Kidney (tissue), 22 donors: ENCODE measurements around the gene PIP. TPM values are rescaled to one million over a fixed set of nuclear protein-coding genes. Genes with fewer than 3 reads are reported as not detected.
"Not testable (repeated sequence)": the region's sequence is repeated elsewhere in the genome, so short reads cannot be mapped to it uniquely, and the experiment has no call there.

Source experiments
- DNase-seq, 5 donors: peaks; one replicate each; pipeline ENCODE4 v3.0.0-alpha.2; 2013 to 2020
- FAIRE-seq: peaks from 2 replicates; lab custom pipeline; 2012; peaks lifted over from hg19 to GRCh38; lab: Jason Lieb, UNC
- H3K27ac ChIP-seq, 2 donors: one replicate each; pipeline ENCODE4 v1.7.0; 2013; ENCODE audit warnings: low read depth in 2 of 2, low read length in 2 of 2, inconsistent platforms in 1 of 2
- H3K27me3 ChIP-seq: one replicate; pipeline ENCODE4 v1.7.1; 2013; ENCODE audit warnings: low read length, inconsistent platforms; ENCODE audit not compliant: control insufficient read depth, insufficient read depth
- H3K36me3 ChIP-seq, 3 donors: one replicate each; pipeline versions ENCODE4 v1.7.0 to v1.7.1; 2013; ENCODE audit warnings: low read length in 3 of 3, control low read depth in 1 of 3, inconsistent platforms in 1 of 3; ENCODE audit not compliant: insufficient read depth in 3 of 3, control insufficient read depth in 2 of 3
- H3K4me1 ChIP-seq, 3 donors: one replicate each; pipeline versions ENCODE4 v1.7.0 to v1.7.1; 2013; ENCODE audit warnings: low read length in 3 of 3, inconsistent platforms in 1 of 3, low read depth in 1 of 3; ENCODE audit not compliant: control insufficient read depth in 2 of 3, insufficient read depth in 2 of 3
- H3K4me3 ChIP-seq, 3 donors: one replicate each; pipeline versions ENCODE4 v1.7.0 to v1.8.1; 2013; ENCODE audit warnings: low read length in 3 of 3, control low read depth in 1 of 3, inconsistent platforms in 1 of 3
- H3K9ac ChIP-seq, 3 donors: one replicate each; pipeline versions ENCODE4 v1.7.0 to v1.7.1; 2013; ENCODE audit warnings: low read length in 3 of 3, control low read depth in 1 of 3, inconsistent platforms in 1 of 3
- H3K9me3 ChIP-seq, 3 donors: one replicate each; pipeline versions ENCODE4 v1.7.0 to v1.7.1; 2013; ENCODE audit warnings: low read length in 3 of 3, control low read depth in 1 of 3, inconsistent platforms in 1 of 3; ENCODE audit not compliant: control insufficient read depth in 2 of 3, insufficient read depth in 1 of 3
- intact Hi-C: fragments of 100-400 bp; cut with DNase I; formaldehyde crosslinking; loops from one replicate; pipeline ENCODE4 v1.11.1; 2022
- long read RNA-seq, 10 donors: library from polyadenylated mRNA in 1 of 10; unstranded in 1 of 10; transcript quantifications; one replicate each; pipeline ENCODE4 v2.0.0 and lab custom pipeline, GENCODE V29; 2021 to 2026
- polyA plus RNA-seq: library from polyadenylated mRNA; stranded (reverse); fragments of 350-450 nt; fragmentation: Illumina TruSeq; extraction: RNeasy Lipid Tissue Mini Kit (QIAGEN cat#74804); gene quantifications from one replicate; pipeline ENCODE4 v1.2.3, GENCODE V29; 2014; ENCODE audit warnings: low read depth, low replicate concordance; ENCODE audit not compliant: insufficient read depth
- total RNA-seq: library from RNA; stranded (reverse); fragmentation: NEBNext Ultra II Directional; extraction: Animal tissue kit (Norgen Biotek cat#: 25700); gene quantifications from one replicate; pipeline ENCODE4 v1.2.1, GENCODE V29; 2021
- TF ChIP-seq, protein P1 (sequence below): IDR thresholded peaks from 3 replicates; pipeline ENCODE4 v1.5.1; 2012; ENCODE audit warnings: mild to moderate bottlenecking, moderate library complexity, borderline replicate concordance; ENCODE audit not compliant: insufficient read depth; ENCODE audit errors: extremely low read depth
- donor health status: control.
- donor health status: control.
- donor health status: control.
- donor health status: control.
- donor health status: control.
- donor health status: DM: yes; HTN: yes; CAD: no.
- donor health status: Normal renal cell carcinoma (clear cell type).

PIP gene, protein sequence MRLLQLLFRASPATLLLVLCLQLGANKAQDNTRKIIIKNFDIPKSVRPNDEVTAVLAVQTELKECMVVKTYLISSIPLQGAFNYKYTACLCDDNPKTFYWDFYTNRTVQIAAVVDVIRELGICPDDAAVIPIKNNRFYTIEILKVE
- total RNA-seq (0.47 TPM), polyA plus RNA-seq (not detected)
- long read RNA-seq, donor 1: 0 reads
- long read RNA-seq, donor 2: 0 reads
- long read RNA-seq, donor 3: 0 reads
- long read RNA-seq, donor 4: 0 reads
- long read RNA-seq, donor 5: 0 reads
- long read RNA-seq, donor 6: 0 reads
- long read RNA-seq, donor 7: 0 reads
- long read RNA-seq, donor 8: 0 reads
- long read RNA-seq, donor 9: 0 reads
- long read RNA-seq, donor 10: 0 reads

DNA sequence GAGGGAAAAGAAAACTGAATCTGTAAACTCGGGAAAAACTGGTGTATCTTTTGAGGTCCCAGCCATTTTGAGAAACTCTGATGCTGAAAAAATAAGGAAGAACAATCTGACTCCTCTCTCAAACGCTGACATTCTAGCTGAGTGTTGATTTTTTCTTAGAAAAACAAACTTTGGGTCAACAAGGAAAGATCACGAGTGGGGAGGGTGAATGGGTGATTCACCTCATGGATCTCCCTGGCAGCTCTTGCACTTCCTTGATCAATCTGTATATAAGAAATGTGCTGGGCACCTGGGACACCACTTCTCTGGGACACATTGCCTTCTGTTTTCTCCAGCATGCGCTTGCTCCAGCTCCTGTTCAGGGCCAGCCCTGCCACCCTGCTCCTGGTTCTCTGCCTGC, at the start of gene PIP:
TSS of gene PIP (plus strand) at position 297 of the 400 bp plus-strand sequence. CDS start at position 337, 40 bp downstream.
- Histone ChIP-seq H3K27me3 (no peaks in the 10 kb centered on the region), H3K4me1 (no peaks in the 10 kb centered on the region), H3K36me3 (no peaks in the 10 kb centered on the region), H3K9ac (no peak within 1 kb of the TSS), H3K9me3 (no peaks in the 10 kb centered on the region), H3K4me3 (no peak within 1 kb of the TSS), H3K27ac (no peak within 1 kb of the TSS)
- intact Hi-C loops: no loop called here
- FAIRE-seq (no peak), DNase-seq (no peak)
- TF ChIP-seq, protein P1, sequence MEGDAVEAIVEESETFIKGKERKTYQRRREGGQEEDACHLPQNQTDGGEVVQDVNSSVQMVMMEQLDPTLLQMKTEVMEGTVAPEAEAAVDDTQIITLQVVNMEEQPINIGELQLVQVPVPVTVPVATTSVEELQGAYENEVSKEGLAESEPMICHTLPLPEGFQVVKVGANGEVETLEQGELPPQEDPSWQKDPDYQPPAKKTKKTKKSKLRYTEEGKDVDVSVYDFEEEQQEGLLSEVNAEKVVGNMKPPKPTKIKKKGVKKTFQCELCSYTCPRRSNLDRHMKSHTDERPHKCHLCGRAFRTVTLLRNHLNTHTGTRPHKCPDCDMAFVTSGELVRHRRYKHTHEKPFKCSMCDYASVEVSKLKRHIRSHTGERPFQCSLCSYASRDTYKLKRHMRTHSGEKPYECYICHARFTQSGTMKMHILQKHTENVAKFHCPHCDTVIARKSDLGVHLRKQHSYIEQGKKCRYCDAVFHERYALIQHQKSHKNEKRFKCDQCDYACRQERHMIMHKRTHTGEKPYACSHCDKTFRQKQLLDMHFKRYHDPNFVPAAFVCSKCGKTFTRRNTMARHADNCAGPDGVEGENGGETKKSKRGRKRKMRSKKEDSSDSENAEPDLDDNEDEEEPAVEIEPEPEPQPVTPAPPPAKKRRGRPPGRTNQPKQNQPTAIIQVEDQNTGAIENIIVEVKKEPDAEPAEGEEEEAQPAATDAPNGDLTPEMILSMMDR: no peak

DNA sequence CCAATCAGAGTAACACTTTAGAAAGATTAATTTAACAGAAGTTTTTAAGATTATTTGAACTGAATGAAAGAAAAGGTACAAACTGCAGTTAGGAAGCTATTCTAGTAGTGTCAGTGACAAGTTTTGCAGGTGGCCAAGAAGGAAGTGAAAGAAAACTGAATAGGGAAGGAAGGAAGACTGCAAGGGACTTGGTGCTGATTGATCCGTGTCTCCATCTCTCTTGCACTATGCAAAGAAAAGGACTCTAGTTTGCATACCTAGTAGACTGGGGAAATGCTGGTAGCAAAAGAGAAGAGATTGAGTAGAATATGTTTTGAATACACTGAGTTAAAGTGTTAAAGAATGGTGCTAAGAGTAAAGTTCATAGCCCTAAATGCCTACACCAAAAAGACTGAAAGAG, 46.8 kb upstream of the PIP start:
- no peaks in the 10 kb centered on the region for H3K4me1 ChIP-seq
- H3K36me3 ChIP-seq: no peaks in the 10 kb centered on the region
- H3K4me3 ChIP-seq: no peak overlapping the region
- no peak overlapping the region for H3K27ac ChIP-seq
- H3K9ac ChIP-seq: no peak overlapping the region
- TF ChIP-seq, protein P1: no peak
- intact Hi-C loops: no loop called here
- peaks cover 0 to 2% (median 0%) of the 10 kb centered on the region in 3 donors for H3K9me3 ChIP-seq
- DNase-seq (no peak), FAIRE-seq (no peak)
- no peaks in the 10 kb centered on the region for H3K27me3 ChIP-seq

DNA sequence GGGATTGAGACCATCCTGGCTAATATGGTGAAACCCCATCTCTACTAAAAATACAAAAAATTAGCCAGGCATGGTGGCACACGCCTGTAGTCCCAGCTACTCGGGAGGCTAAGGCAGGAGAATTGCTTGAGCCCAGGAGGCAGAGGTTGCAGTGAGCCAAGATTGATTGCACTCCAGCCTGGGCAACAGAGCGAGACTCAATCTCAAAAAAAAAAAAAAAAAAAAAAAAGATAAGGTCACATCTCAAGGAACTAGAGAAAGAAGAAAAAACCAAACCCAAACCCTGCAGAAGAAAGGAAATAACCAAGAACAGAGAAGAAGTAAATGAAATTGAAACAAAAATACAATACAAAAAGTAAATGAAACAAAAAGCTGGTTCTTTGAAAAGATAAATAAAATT, 46.3 kb upstream of the PIP start:
- DNase-seq, intact Hi-C loops, H3K4me1 ChIP-seq, H3K27ac ChIP-seq, FAIRE-seq, H3K9ac ChIP-seq, H3K9me3 ChIP-seq, H3K4me3 ChIP-seq, H3K36me3 ChIP-seq, H3K27me3 ChIP-seq: not testable (repeated sequence)

DNA sequence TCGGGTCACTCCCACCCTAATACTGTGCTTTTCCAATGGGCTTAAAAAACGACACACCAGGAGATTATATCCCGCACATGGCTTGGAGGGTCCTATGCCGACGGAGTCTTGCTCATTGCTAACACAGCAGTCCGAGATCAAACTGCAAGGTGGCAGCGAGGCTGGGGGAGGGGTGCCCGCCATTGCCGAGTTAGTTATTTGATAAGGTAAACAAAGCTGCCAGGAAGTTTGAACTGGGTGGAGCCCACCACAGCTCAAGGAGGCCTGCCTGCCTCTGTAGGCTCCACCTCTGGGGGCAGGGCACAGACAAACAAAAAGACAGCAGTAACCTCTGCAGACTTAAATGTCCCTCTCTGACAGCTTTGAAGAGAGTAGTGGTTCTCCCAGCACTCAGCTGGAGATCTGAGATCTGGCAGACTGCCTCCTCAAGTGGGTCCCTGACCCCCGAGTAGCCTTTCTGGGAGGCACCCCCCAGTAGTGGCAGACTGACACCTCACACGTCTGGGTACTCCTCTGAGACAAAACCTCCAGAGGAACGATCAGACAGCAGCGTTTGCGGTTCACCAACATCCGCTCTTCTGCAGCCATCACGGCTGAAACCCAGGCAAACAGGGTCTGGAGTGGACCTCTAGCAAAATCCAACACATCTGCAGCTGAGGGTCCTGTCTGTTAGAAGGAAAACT, 43.2 kb upstream of the PIP start:
- FAIRE-seq, H3K9me3 ChIP-seq, H3K4me1 ChIP-seq, H3K4me3 ChIP-seq, H3K9ac ChIP-seq, H3K27ac ChIP-seq, intact Hi-C loops, H3K36me3 ChIP-seq, DNase-seq, H3K27me3 ChIP-seq: not testable (repeated sequence)
